Measurements from ENCODE around the gene C6orf89. TPM values are rescaled to one million over a fixed set of nuclear protein-coding genes. Genes with fewer than 3 reads are reported as not detected.

The C6orf89 gene, protein sequence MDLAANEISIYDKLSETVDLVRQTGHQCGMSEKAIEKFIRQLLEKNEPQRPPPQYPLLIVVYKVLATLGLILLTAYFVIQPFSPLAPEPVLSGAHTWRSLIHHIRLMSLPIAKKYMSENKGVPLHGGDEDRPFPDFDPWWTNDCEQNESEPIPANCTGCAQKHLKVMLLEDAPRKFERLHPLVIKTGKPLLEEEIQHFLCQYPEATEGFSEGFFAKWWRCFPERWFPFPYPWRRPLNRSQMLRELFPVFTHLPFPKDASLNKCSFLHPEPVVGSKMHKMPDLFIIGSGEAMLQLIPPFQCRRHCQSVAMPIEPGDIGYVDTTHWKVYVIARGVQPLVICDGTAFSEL
- 33.4 and 37.1 TPM in 2 replicates for total RNA-seq

DNA sequence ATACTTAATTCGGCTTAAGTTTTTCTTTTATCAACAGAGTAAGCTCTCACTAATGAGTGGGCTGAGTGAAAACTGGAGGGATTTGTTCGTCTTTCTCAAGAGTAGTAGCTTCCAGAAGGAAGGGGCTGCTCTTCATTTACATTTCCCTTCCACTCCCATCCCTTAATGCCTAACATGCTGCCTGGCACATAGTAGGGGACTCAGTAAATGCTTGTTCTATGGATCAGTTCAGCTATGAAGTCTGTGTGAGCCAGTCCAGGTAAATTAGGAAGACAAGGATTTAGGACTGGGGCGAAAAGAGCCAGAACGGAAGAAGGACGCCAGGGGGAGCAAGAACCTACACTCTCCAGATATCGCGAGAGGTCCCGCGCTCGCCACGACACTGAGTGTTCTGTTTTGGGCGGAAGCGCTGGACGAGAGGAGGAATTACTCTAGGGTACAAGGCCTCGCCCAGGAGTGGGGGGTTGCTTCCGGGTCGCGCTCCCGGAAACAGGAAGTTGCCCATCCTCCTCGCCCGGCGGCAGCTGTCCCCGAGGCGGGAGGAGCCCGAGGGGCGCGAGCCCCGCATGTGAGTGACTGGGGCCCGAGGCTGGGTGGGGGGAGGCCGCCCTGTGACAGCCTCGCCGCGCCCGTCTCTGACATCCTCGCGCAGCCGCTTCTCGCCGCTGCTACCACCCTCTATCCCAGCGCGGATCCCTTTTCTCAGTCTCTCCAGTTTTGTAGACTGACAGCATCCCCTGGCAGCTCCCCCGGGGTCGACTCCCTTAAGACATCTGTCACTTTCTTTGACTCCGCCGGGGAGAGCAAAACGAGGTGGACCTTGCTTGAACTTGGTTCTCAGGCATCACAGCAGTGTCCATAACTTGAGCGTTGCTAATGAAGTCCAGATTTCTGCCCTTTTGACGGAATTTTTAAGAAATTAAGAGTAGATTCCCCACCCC is at the start of gene C6orf89:
Gene C6orf89 (plus strand): TSS at position 492 of the 941 bp plus-strand sequence. CDS start 13,493 bp downstream, outside the sequence.

DNA sequence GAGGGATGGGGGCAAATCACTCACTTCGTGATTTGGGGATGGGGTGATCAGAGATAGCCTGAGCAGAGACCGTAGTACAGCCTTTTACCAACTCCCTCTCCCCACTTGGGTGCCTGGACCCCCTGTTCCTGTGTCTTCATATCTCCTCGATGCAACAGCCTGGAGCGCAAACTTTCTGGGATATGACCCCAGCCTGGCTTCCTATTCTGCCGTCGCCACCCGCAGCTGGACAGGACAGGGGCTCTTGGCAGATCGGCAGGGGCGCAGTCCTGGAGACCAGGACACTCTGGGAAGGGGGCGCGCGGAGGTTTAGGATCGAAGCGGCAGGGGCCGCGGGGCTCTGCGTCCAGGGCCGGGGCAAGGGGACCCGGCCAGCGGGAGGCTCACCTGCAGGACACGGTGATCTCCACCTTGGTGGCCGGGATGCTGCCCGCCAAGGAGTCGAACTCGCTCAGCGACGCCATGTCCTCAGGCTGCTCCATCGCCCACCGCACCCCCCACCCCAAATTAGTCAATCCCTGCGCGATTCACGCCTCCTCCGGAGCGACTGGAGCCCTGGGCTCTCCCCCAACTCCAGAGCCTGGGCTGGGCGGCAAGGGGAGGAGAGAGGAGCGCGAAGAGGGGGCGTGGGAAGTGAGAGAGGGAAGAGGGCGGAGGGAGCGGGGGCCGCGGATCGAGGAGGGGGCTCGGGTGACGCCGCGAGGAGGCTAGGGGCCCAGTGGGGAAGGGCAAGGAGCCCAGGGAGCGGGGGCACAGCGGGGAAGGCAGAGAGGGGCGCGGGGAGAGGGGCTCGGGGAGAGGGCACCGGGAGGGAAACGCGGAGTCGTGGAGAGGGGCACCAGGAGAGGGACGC is 46.6 kb upstream of the C6orf89 start, which contains the start of gene CPNE5:
Gene CPNE5 (minus strand): TSS at position 549 of the 853 bp plus-strand sequence. CDS start 67 bp downstream, at position 482.

DNA sequence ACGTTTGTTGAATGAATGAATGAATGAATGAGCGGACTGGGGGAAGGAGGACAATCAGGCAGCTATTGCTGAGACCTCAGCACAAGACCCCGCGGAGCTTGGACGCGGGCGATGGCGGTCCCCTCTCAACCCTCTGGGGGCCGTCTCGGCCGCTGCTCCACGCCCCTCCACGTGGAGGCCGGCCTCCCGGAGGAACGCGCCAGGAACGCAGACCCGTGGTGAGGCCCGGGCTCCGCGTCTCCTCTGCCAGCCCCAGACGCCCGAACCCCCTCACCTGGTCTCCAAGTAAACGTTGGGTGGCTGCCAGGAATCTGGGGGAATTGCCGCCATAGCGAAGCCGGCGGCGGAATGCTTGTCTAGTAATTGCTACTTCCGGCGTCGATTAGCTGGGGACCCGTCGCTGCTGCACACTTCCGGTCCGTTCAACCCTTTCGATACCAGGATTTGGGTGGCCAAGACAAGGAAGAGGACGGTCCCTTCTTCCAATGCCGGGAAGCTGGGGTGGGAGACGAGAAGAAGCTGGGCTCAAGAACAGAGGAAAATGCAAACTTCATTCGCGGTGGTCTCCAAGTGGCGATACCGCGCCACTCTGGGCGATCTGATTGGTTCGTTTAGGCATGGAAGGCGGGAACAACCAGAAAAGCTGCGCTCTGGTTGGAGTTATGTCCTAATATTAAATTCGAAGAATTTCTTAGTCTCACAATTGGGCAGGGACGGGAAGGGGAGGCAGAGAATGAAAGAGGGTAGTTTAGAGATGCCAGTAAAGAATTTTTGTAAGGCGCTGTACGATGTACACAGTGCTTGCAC is 11.1 kb upstream of the C6orf89 start, which contains the start of gene PPIL1:
Gene PPIL1 (minus strand): TSS at position 361 of the 807 bp plus-strand sequence. CDS start 31 bp downstream, at position 330.

DNA sequence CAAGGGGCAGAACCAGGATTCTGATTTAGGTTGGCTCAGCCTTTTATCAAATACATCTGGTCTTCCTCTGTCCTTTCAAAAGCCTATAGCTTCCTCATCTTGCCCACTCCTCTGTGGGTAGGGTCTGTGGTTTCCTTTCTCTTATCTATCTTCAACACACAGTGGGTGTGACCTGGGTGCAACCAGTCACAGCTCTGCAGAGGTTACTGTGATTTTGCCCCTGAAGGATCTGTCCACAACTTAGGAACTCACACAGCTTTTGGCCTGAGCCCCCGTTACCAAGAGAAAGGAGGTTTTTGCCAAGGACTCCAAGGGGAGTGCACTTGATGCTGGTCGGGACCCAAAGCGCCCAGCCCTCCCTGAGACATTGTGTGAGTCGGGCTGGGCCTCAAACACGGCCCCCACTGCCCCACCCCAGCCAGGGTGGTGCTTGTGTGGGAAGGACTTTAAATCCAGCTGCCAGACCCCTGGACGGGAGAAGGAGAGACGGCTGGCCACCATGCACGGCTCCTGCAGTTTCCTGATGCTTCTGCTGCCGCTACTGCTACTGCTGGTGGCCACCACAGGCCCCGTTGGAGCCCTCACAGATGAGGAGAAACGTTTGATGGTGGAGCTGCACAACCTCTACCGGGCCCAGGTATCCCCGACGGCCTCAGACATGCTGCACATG is 68.6 kb downstream of the C6orf89 start, which contains the start of gene PI16:
Gene PI16 (plus strand): TSS at position 477 of the 670 bp plus-strand sequence. CDS start 23 bp downstream, at position 500.

Other genes with a start within 250 kb of the C6orf89 start
- 166 and 200 TPM in 2 replicates for gene CDKN1A, start 207.2 kb upstream of the C6orf89 start, total RNA-seq
- under 0.01 TPM in 1 of 2 replicates, not detected in the other for gene RAB44, start 188.1 kb upstream of the C6orf89 start, total RNA-seq
- gene CPNE5, start 46.5 kb upstream of the C6orf89 start, total RNA-seq, result not detected in 2 replicates
- 15.1 and 26.2 TPM in 2 replicates for gene PPIL1, start 11.1 kb upstream of the C6orf89 start, total RNA-seq
- gene PI16, start 68.8 kb downstream of the C6orf89 start, total RNA-seq, result not detected in 2 replicates
- 125 and 170 TPM in 2 replicates for gene MTCH1, start 100.2 kb downstream of the C6orf89 start, total RNA-seq
- gene FGD2, start 119.7 kb downstream of the C6orf89 start, total RNA-seq, result not detected in 2 replicates